Ascending aorta (tissue), 2 donors: ENCODE results near the gene CRTC1. TPM values are rescaled to one million over a fixed set of nuclear protein-coding genes. Genes with fewer than 3 reads are reported as not detected.
A peak's percentile ranks its signal among the peaks of the same experiment; 100 is the strongest.

Source experiments
- DNase-seq, 2 donors: peaks; one replicate each; pipeline ENCODE4 v3.0.0-alpha.2; 2019; ENCODE audit warnings: low spot score in 2 of 2
- H3K27ac ChIP-seq, 2 donors: fragments of 200-600 bp; sonication (generic); one replicate each; pipeline ENCODE4 v1.5.1; 2016 to 2017; ENCODE audit warnings: mild to moderate bottlenecking in 1 of 2
- H3K27me3 ChIP-seq: fragments of 200-600 bp; sonication (generic); one replicate; pipeline ENCODE4 v1.5.1; 2017
- H3K36me3 ChIP-seq, 2 donors: fragments of 200-600 bp; sonication (generic); one replicate each; pipeline ENCODE4 v1.5.1; 2016
- H3K4me1 ChIP-seq, 2 donors: fragments of 200-600 bp; sonication (generic); one replicate each; pipeline ENCODE4 v1.5.1; 2016 to 2017; ENCODE audit warnings: mild to moderate bottlenecking in 1 of 2
- H3K4me3 ChIP-seq, 2 donors: fragments of 200-600 bp; sonication (generic); one replicate each; pipeline ENCODE4 v1.5.1; 2016 to 2017; ENCODE audit warnings: mild to moderate bottlenecking in 1 of 2
- H3K9me3 ChIP-seq, 2 donors: fragments of 200-600 bp; sonication (generic); one replicate each; pipeline ENCODE4 v1.5.1; 2016
- CTCF ChIP-seq, 3 experiments: fragments of 200-600 bp in 2 of 3; fragments of 450-650 bp in 1 of 3; sonication (generic) in 2 of 3; IDR thresholded peaks; one replicate each; pipeline ENCODE4 v1.5.1; 2016 to 2019; ENCODE audit warnings: antibody characterized with exemption in 3 of 3, mild to moderate bottlenecking in 1 of 3, moderate library complexity in 1 of 3
- intact Hi-C: fragments of 100-400 bp; cut with DNase I; formaldehyde crosslinking; loops from one replicate; pipeline ENCODE4 v1.15.1; 2023
- total RNA-seq: library from RNA; depleted of rRNA; stranded (reverse); fragments of >200 nt; gene quantifications from one replicate; pipeline ENCODE4 v1.1.0, GENCODE V29; 2016

CRTC1 gene
- total RNA-seq, 1 donor from 2014 or later = 10.0 TPM

- H3K4me1 ChIP-seq = peaks cover 7 to 9% of the 10 kb centered on the region in 2 donors
- peaks cover 0 to 3% of the 10 kb centered on the region in 2 donors for H3K36me3 ChIP-seq
- intact Hi-C loops = loop anchor here (1.0 to 5.0 kb wide), 4 partner anchors 8 to 115 kb away; partner anchors contain the start of genes CRTC1 and ELL
- no peaks in the 10 kb centered on the region for H3K27me3 ChIP-seq
- H3K9me3 ChIP-seq = no peaks in the 10 kb centered on the region
- H3K27ac ChIP-seq = peak within 1 kb of the TSS; percentile 88 to 94
- no peak for DNase-seq
- TF ChIP-seq CTCF (IDR thresholded peaks at IDR 0.05) = no peak
- peak within 1 kb of the TSS; percentile 85 to 95 for H3K4me3 ChIP-seq
Observed at GRCh38 chr19:18636969-18637629, 46.4 kb upstream of the CRTC1 start, which contains the start of gene KLHL26. Gene KLHL26 (plus strand): TSS chr19:18637028. CDS start chr19:18637055, 27 bp downstream.

- no peak for DNase-seq
- H3K4me3 ChIP-seq = peak overlapping the region; percentile 85 to 95
- H3K9me3 ChIP-seq = no peaks in the 10 kb centered on the region
- H3K27me3 ChIP-seq = no peaks in the 10 kb centered on the region
- H3K36me3 ChIP-seq = peaks cover 0 to 3% of the 10 kb centered on the region in 2 donors
- peak in 1 of 3 experiments; percentile 19 for TF ChIP-seq CTCF (IDR thresholded peaks at IDR 0.05)
- H3K27ac ChIP-seq = peak overlapping the region; percentile 88 to 94
- H3K4me1 ChIP-seq = peaks cover 7 to 9% of the 10 kb centered on the region in 2 donors
- intact Hi-C loops = loop anchor here (1.0 to 5.0 kb wide), 2 partner anchors 7 to 46 kb away; no protein-coding TSS in a partner anchor
Observed at GRCh38 chr19:18637673-18638630, 45.5 kb upstream of the CRTC1 start.

GRCh38 chr19:18639706-18640243 is 43.7 kb upstream of the CRTC1 start:
- no peak overlapping the region for H3K4me3 ChIP-seq
- H3K36me3 ChIP-seq = peaks cover 0 to 3% of the 10 kb centered on the region in 2 donors
- intact Hi-C loops = loop anchor here (5.0 kb wide), 1 partner anchor 47 kb away; no protein-coding TSS in a partner anchor
- no peak overlapping the region for H3K27ac ChIP-seq
- no peak for DNase-seq
- no peaks in the 10 kb centered on the region for H3K9me3 ChIP-seq
- TF ChIP-seq CTCF (IDR thresholded peaks at IDR 0.05) = no peak
- H3K4me1 ChIP-seq = peaks cover 9 to 15% of the 10 kb centered on the region in 2 donors
- H3K27me3 ChIP-seq = no peaks in the 10 kb centered on the region

GRCh38 chr19:18644196-18645034 is 39.1 kb upstream of the CRTC1 start:
- no peak for DNase-seq
- Histone ChIP-seq H3K27me3 (no peaks in the 10 kb centered on the region), H3K9me3 (no peaks in the 10 kb centered on the region), H3K27ac (peak overlapping the region; percentile 82 to 86), H3K36me3 (peaks cover 0 to 3% of the 10 kb centered on the region in 2 donors), H3K4me1 (peaks cover 11 to 35% of the 10 kb centered on the region in 2 donors), H3K4me3 (peak overlapping the region; percentile 37 to 50)
- peak in 2 of 3 experiments; percentile 26 to 39 for TF ChIP-seq CTCF (IDR thresholded peaks at IDR 0.05)
- intact Hi-C loops = loop anchor here (1.0 to 2.0 kb wide), 3 partner anchors 7 to 38 kb away; partner anchors contain the start of genes CRTC1 and KLHL26
